A673 (cell line): Measurements from ENCODE around the gene CPNE2. TPM values are rescaled to one million over a fixed set of nuclear protein-coding genes. Genes with fewer than 3 reads are reported as not detected.
A peak's percentile ranks its signal among the peaks of the same experiment; 100 is the strongest.

Experiments
- BruUV-seq: library from RNA; stranded (reverse); fragments of 400-500 nt; replicated peaks from 2 replicates; lab custom pipeline; 2021; lab: Mats Ljungman, UMichigan
- CTCF ChIA-PET: fragments of 300-600 bp; sonication (Branson Sonifier 250); formaldehyde crosslinking; loops from one replicate; lab custom pipeline; 2022; ENCODE audit warnings: antibody characterized with exemption; lab: Charles Lee
- POLR2A ChIA-PET: fragments of 300-600 bp; sonication (Branson Sonifier 250); formaldehyde crosslinking; loops from one replicate; lab custom pipeline; 2022; ENCODE audit warnings: antibody characterized with exemption; ENCODE audit not compliant: low non-redundant PET; lab: Charles Lee
- DNase-seq: peaks from one replicate; pipeline ENCODE4 v3.0.0-alpha.2; 2015; ENCODE audit warnings: low spot score
- H3K27ac ChIP-seq: fragments of 200-600 bp; sonication (generic); 2 replicates; pipeline ENCODE4 v1.5.1; 2016; ENCODE audit warnings: mixed run types, low read depth, mild to moderate bottlenecking, mixed read lengths, antibody characterized with exemption, low read length; ENCODE audit not compliant: poor library complexity, severe bottlenecking
- H3K27me3 ChIP-seq: fragments of 200-600 bp; sonication (generic); replicated peaks from 2 replicates; pipeline ENCODE4 v1.6.1; 2017; ENCODE audit warnings: mixed run types, low read depth, mild to moderate bottlenecking, mixed read lengths, antibody characterized with exemption, low read length; ENCODE audit not compliant: insufficient read depth, poor library complexity
- H3K36me3 ChIP-seq: fragments of 200-600 bp; sonication (generic); 2 replicates; pipeline ENCODE4 v1.6.1; 2016; ENCODE audit warnings: mixed run types, mild to moderate bottlenecking, mixed read lengths, antibody characterized with exemption, low read length; ENCODE audit not compliant: insufficient read depth, poor library complexity, severe bottlenecking
- H3K4me1 ChIP-seq: fragments of 200-600 bp; sonication (generic); 2 replicates; pipeline ENCODE4 v1.6.1; 2017; ENCODE audit warnings: mixed run types, mild to moderate bottlenecking, mixed read lengths, antibody characterized with exemption, low read length; ENCODE audit not compliant: insufficient read depth, poor library complexity, severe bottlenecking
- H3K4me3 ChIP-seq: fragments of 200-600 bp; sonication (generic); 2 replicates; pipeline ENCODE4 v1.5.1; 2016; ENCODE audit warnings: low read depth, mixed run types, mild to moderate bottlenecking, mixed read lengths, low read length; ENCODE audit not compliant: poor library complexity, severe bottlenecking
- H3K9me3 ChIP-seq: fragments of 200-600 bp; sonication (generic); 2 replicates; pipeline ENCODE4 v1.6.1; 2016; ENCODE audit warnings: mixed run types, low read depth, mild to moderate bottlenecking, mixed read lengths, antibody characterized with exemption, low read length; ENCODE audit not compliant: poor library complexity, severe bottlenecking
- EZH2 ChIP-seq: fragments of 200-600 bp; sonication (generic); IDR thresholded peaks from 2 replicates; pipeline ENCODE4 v1.6.1; 2017; ENCODE audit warnings: borderline replicate concordance, low read depth, mild to moderate bottlenecking, mixed read lengths, antibody characterized with exemption, low read length; ENCODE audit not compliant: poor library complexity, severe bottlenecking
- intact Hi-C: fragments of 100-400 bp; cut with micrococcal nuclease; formaldehyde crosslinking; loops from one replicate; pipeline ENCODE4 v1.10.0; 2022; ENCODE audit not compliant: unreplicated experiment
- total RNA-seq: library from RNA; stranded (reverse); gene quantifications from 2 replicates; pipeline ENCODE4 v1.2.3, GENCODE V29; 2021
- TF ChIP-seq, protein P1 (sequence below): fragments of 300-800, 200-600 bp; sonication (generic); conservative IDR thresholded peaks from 2 replicates; pipeline ENCODE4 v1.5.1; 2017; ENCODE audit warnings: low read depth, mild to moderate bottlenecking, antibody characterized with exemption, low read length, moderate library complexity, mixed read lengths

The CPNE2 gene
- total RNA-seq, 1 experiment from 2014 or later = 38.1 TPM

DNA sequence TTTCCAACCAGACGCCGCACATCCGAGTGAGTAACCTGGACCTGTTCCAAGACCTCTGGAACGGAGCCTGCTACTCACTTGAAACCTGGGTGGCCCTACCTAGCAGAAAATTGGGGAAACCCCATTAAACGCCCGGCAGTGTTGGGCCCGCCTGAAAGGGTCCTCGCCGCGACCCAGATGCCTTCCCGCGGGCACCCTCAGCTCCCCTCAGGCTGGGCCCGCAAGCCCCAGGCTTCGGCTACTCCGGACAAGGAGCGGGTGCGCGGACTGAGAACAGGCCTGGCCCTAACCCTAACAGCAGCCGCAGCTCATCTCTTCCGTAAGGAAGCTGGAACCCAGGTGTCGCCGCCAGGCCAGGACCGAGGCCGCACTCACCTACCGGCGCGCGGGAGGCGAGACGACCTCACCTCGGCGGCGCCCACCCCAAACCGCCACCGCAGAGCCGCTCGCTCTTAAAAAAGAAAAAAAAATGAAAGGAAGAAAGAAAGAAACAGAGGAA is 93.1 kb downstream of the CPNE2 start:
- peaks cover 6% of the 10 kb centered on the region for H3K4me1 ChIP-seq
- no peaks in the 10 kb centered on the region for H3K27me3 ChIP-seq
- peak overlapping the region; percentile 93 for H3K4me3 ChIP-seq
- intact Hi-C loops = no loop called here
- CTCF ChIA-PET = interaction anchor here (0.5 to 0.9 kb wide), 2 partner anchors 10 to 101 kb away, joined by 3 to 8 read pairs; no protein-coding TSS in a partner anchor
- POLR2A ChIA-PET = interaction anchor here (0.5 to 0.7 kb wide), 5 partner anchors 93 to 406 kb away, joined by 3 to 8 read pairs (median 3); partner anchors contain the start of gene CPNE2
- DNase-seq = peak; percentile 48
- BruUV-seq = TSS peak; percentile 79
- TF ChIP-seq, protein P1, sequence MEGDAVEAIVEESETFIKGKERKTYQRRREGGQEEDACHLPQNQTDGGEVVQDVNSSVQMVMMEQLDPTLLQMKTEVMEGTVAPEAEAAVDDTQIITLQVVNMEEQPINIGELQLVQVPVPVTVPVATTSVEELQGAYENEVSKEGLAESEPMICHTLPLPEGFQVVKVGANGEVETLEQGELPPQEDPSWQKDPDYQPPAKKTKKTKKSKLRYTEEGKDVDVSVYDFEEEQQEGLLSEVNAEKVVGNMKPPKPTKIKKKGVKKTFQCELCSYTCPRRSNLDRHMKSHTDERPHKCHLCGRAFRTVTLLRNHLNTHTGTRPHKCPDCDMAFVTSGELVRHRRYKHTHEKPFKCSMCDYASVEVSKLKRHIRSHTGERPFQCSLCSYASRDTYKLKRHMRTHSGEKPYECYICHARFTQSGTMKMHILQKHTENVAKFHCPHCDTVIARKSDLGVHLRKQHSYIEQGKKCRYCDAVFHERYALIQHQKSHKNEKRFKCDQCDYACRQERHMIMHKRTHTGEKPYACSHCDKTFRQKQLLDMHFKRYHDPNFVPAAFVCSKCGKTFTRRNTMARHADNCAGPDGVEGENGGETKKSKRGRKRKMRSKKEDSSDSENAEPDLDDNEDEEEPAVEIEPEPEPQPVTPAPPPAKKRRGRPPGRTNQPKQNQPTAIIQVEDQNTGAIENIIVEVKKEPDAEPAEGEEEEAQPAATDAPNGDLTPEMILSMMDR = no peak
- no peak for TF ChIP-seq EZH2
- peaks cover 3% of the 10 kb centered on the region for H3K36me3 ChIP-seq
- H3K9me3 ChIP-seq = no peaks in the 10 kb centered on the region
- H3K27ac ChIP-seq = peak overlapping the region; percentile 89

GRCh38 chr16:57185945-57186871 is 93.8 kb downstream of the CPNE2 start, which contains the start of the genes PSME3IP1 and RSPRY1:
Gene PSME3IP1, minus strand, starts transcription at chr16:57186039. Its CDS starts 12,185 bp downstream, at chr16:57173854.
Gene RSPRY1, plus strand, starts transcription at chr16:57186329. Its CDS starts 18,330 bp downstream, at chr16:57204659.
- CTCF ChIA-PET = interaction anchor here (0.5 to 0.9 kb wide), 2 partner anchors 11 to 102 kb away, joined by 3 to 8 read pairs; no protein-coding TSS in a partner anchor
- H3K4me1 ChIP-seq = peaks cover 8% of the 10 kb centered on the region
- H3K27ac ChIP-seq = peak within 1 kb of the TSS; percentile 89
- no peaks in the 10 kb centered on the region for H3K9me3 ChIP-seq
- TSS peak; percentile 39 for BruUV-seq
- peak; percentile 100 for DNase-seq
- H3K4me3 ChIP-seq = peak within 1 kb of the TSS; percentile 93
- no peaks in the 10 kb centered on the region for H3K27me3 ChIP-seq
- POLR2A ChIA-PET = interaction anchor here (0.5 to 0.7 kb wide), 5 partner anchors 94 to 405 kb away, joined by 3 to 8 read pairs (median 3); partner anchors contain the start of gene CPNE2
- TF ChIP-seq, protein P1 = no peak
- no peak for TF ChIP-seq EZH2
- intact Hi-C loops = no loop called here
- peaks cover 3% of the 10 kb centered on the region for H3K36me3 ChIP-seq
